ENCODE measurements around the gene LRP8. TPM values are rescaled to one million over a fixed set of nuclear protein-coding genes. Genes with fewer than 3 reads are reported as not detected.

The LRP8 gene
- polyA plus RNA-seq, 2 donors: 2.7 to 6.9 TPM

- Histone ChIP-seq H3K4me1 (ENCODE audit: control insufficient read depth in 2 of 2, insufficient read depth in 2 of 2, low read length in 1 of 2) (peaks cover 0 to 5% of the 10 kb centered on the region in 2 donors), H3K9me3 (ENCODE audit: control insufficient read depth in 2 of 2, insufficient read depth in 1 of 2, low read depth in 1 of 2, low read length in 1 of 2) (no peaks in the 10 kb centered on the region), H3K4me3 (ENCODE audit: low read depth in 1 of 2, low read length in 2 of 2) (no peak overlapping the region), H3K36me3 (ENCODE audit: control insufficient read depth in 2 of 2, insufficient read depth in 2 of 2, low read length in 1 of 2) (no peaks in the 10 kb centered on the region), H3K27ac (ENCODE audit: low read depth in 2 of 2, low read length in 1 of 2) (no peak overlapping the region), H3K27me3 (ENCODE audit: control insufficient read depth in 1 of 2, insufficient read depth in 2 of 2, low read length in 2 of 2) (no peaks in the 10 kb centered on the region)
- 77 to 82% methylated on average over 3 of the region's 3 CpGs for WGBS, 2 donors
Observed at GRCh38 chr1:53332833-53333232, 5.0 kb upstream of the LRP8 start.

DNA sequence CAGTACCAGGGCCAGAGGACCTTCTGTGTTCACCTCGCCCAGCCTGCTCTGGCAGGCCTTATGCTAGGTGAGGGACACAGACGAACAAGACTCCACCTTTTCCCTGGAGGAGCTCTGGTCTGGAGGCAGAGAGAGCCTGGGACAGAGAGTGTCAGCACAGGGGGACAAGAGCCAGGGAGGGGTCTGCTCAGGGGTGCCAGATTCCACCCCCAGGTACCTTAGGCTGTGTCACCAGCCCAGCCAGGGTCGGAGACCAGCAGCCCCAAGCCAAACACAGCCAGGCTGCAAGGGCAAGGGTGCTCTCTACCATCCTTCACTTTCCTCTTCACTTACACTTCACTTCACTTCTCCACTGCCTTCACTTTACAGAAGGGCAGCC, 4.3 kb upstream of the LRP8 start:
- Histone ChIP-seq H3K9me3 (ENCODE audit: control insufficient read depth in 2 of 2, insufficient read depth in 1 of 2, low read depth in 1 of 2, low read length in 1 of 2) (no peaks in the 10 kb centered on the region), H3K36me3 (ENCODE audit: control insufficient read depth in 2 of 2, insufficient read depth in 2 of 2, low read length in 1 of 2) (no peaks in the 10 kb centered on the region), H3K4me3 (ENCODE audit: low read depth in 1 of 2, low read length in 2 of 2) (no peak overlapping the region), H3K4me1 (ENCODE audit: control insufficient read depth in 2 of 2, insufficient read depth in 2 of 2, low read length in 1 of 2) (peaks cover 4 to 5% of the 10 kb centered on the region in 2 donors), H3K27me3 (ENCODE audit: control insufficient read depth in 1 of 2, insufficient read depth in 2 of 2, low read length in 2 of 2) (no peaks in the 10 kb centered on the region), H3K27ac (ENCODE audit: low read depth in 2 of 2, low read length in 1 of 2) (no peak overlapping the region)
- 78 to 93% methylated on average over 3 of the region's 3 CpGs for WGBS, 2 donors

DNA sequence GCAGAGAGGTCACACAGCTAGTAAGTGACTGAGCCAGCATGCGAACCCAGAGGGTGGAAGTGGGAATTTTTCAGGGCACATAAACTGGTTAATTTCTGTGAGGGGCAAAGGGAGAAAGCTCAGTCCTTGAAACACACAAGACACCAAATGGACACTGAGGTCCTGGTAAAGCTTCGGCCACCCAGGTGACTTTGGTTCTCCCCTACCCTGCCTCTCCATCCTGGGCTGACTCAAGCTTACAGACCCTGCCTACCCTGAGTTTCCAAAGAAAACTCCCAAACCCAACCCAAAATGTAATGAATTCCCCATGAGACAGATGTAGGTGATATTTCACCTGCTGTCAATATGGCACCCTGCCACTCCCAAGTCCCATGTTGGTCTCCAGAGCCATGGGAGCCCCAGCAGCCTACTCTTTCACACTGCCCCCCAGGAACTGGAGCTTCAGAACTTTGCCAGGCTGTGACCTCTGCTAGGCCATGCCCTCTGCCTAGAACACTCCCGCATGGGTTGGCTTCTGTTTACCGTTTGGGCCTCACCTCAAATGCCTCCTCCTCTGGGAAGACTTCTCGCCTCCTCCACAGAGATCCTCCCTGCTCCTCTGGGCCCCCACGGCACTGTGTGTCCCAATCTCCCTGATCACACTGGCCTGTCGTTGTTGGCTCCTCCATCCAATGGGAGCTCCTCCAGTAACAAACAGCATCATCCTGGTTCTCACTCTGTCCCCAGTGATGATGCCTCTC, 3.7 kb upstream of the LRP8 start:
- Histone ChIP-seq H3K27me3 (ENCODE audit: control insufficient read depth in 1 of 2, insufficient read depth in 2 of 2, low read length in 2 of 2) (no peaks in the 10 kb centered on the region), H3K4me3 (ENCODE audit: low read depth in 1 of 2, low read length in 2 of 2) (no peak overlapping the region), H3K9me3 (ENCODE audit: control insufficient read depth in 2 of 2, insufficient read depth in 1 of 2, low read depth in 1 of 2, low read length in 1 of 2) (no peaks in the 10 kb centered on the region), H3K4me1 (ENCODE audit: control insufficient read depth in 2 of 2, insufficient read depth in 2 of 2, low read length in 1 of 2) (peaks cover 5 to 10% of the 10 kb centered on the region in 2 donors), H3K36me3 (ENCODE audit: control insufficient read depth in 2 of 2, insufficient read depth in 2 of 2, low read length in 1 of 2) (no peaks in the 10 kb centered on the region), H3K27ac (ENCODE audit: low read depth in 2 of 2, low read length in 1 of 2) (no peak overlapping the region)
- WGBS, 2 donors: 91 to 94% methylated on average over 7 of the region's 7 CpGs

DNA sequence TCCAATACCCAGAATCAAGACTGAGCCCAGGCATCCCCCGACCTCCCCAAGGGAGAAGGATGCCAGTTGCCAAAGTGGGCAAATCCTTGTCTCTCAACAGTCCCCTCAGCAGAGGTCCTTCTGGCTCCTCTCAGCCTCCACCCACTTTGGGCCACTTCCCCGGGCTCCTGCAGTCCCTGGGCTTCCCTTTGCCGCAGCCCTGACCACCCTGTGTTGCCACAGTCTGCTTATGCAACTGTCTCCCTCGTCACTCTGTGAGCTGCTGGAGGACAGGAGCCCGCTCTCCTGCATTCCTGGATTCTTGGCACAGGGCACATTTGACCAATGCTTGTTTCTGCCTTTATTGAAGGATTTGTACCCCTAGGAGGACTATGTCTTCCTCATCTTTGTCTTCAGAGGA, 2.9 kb upstream of the LRP8 start:
- Histone ChIP-seq H3K4me1 (ENCODE audit: control insufficient read depth in 2 of 2, insufficient read depth in 2 of 2, low read length in 1 of 2) (peaks cover 5 to 13% of the 10 kb centered on the region in 2 donors), H3K27me3 (ENCODE audit: control insufficient read depth in 1 of 2, insufficient read depth in 2 of 2, low read length in 2 of 2) (no peaks in the 10 kb centered on the region), H3K36me3 (ENCODE audit: control insufficient read depth in 2 of 2, insufficient read depth in 2 of 2, low read length in 1 of 2) (no peaks in the 10 kb centered on the region), H3K9me3 (ENCODE audit: control insufficient read depth in 2 of 2, insufficient read depth in 1 of 2, low read depth in 1 of 2, low read length in 1 of 2) (no peaks in the 10 kb centered on the region), H3K27ac (ENCODE audit: low read depth in 2 of 2, low read length in 1 of 2) (no peak overlapping the region), H3K4me3 (ENCODE audit: low read depth in 1 of 2, low read length in 2 of 2) (no peak overlapping the region)
- 72 to 78% methylated on average over 5 of the region's 5 CpGs for WGBS, 2 donors

DNA sequence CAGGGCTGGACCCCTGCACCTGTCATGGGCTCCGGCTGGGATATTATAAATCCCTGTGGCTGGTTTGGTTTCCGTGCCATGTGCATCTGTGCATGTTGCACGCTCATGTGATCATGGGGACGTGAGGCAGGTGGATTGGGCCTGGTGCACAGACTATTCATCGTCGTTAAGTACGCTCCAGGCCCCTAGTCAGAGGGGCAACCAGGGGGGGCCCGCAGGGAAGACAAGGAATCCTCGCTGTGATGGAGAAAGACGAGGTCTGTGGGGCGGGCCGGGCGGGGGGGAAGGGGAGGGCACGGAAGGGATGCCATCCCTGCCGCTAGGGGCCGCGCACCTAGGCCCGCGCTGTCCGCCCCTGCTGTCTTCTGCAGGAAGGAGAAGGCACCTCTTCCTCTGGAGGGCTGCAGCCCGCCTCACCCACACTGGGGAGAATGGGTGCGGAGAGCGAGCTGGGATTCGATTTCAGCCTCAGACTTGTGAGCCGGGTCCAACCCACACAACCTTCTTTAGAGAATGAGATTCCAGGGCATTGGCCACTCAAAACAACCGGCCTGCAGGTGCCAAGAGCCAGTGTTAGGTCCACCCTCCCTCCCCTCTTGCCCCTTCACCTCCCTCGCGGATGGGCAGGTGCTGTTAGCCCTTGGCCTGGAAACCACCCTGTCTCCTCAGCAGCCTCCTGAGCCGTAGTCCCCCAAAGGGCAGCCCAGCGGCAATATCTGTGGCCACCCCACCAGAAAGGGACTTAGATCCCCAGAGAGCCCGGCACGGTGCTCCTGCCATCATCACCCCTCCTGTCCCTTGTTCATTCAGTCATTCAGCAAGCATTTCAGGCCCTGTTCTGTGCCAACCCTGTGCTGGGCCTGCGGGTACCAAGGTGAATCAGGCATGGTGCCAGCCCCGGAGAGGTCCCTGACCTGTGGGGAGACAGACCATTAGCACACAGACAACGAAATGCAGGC, 950 bp upstream of the LRP8 start:
- peaks cover 0 to 3% of the 10 kb centered on the region in 2 donors for H3K36me3 ChIP-seq (ENCODE audit: control insufficient read depth in 2 of 2, insufficient read depth in 2 of 2, low read length in 1 of 2)
- peaks cover 5 to 17% of the 10 kb centered on the region in 2 donors for H3K4me1 ChIP-seq (ENCODE audit: control insufficient read depth in 2 of 2, insufficient read depth in 2 of 2, low read length in 1 of 2)
- no peak overlapping the region for H3K27ac ChIP-seq (ENCODE audit: low read depth in 2 of 2, low read length in 1 of 2)
- H3K27me3 ChIP-seq (ENCODE audit: control insufficient read depth in 1 of 2, insufficient read depth in 2 of 2, low read length in 2 of 2): no peaks in the 10 kb centered on the region
- no peaks in the 10 kb centered on the region for H3K9me3 ChIP-seq (ENCODE audit: control insufficient read depth in 2 of 2, insufficient read depth in 1 of 2, low read depth in 1 of 2, low read length in 1 of 2)
- H3K4me3 ChIP-seq (ENCODE audit: low read depth in 1 of 2, low read length in 2 of 2): no peak overlapping the region
- 70 to 75% methylated on average over 28 to 35 of the region's 35 CpGs for WGBS, 2 donors

- Histone ChIP-seq H3K36me3 (ENCODE audit: control insufficient read depth in 2 of 2, insufficient read depth in 2 of 2, low read length in 1 of 2) (peaks cover 0 to 3% of the 10 kb centered on the region in 2 donors), H3K4me1 (ENCODE audit: control insufficient read depth in 2 of 2, insufficient read depth in 2 of 2, low read length in 1 of 2) (peaks cover 5 to 17% of the 10 kb centered on the region in 2 donors), H3K27me3 (ENCODE audit: control insufficient read depth in 1 of 2, insufficient read depth in 2 of 2, low read length in 2 of 2) (no peaks in the 10 kb centered on the region), H3K4me3 (ENCODE audit: low read depth in 1 of 2, low read length in 2 of 2) (peak overlapping the region; percentile 63 to 80), H3K27ac (ENCODE audit: low read depth in 2 of 2, low read length in 1 of 2) (peak overlapping the region; percentile 50 to 76), H3K9me3 (ENCODE audit: control insufficient read depth in 2 of 2, insufficient read depth in 1 of 2, low read depth in 1 of 2, low read length in 1 of 2) (no peaks in the 10 kb centered on the region)
- 0% methylated on average over 65 to 68 of the region's 68 CpGs for WGBS, 2 donors
Observed at GRCh38 chr1:53327182-53327913, 522 bp downstream of the LRP8 start.

DNA sequence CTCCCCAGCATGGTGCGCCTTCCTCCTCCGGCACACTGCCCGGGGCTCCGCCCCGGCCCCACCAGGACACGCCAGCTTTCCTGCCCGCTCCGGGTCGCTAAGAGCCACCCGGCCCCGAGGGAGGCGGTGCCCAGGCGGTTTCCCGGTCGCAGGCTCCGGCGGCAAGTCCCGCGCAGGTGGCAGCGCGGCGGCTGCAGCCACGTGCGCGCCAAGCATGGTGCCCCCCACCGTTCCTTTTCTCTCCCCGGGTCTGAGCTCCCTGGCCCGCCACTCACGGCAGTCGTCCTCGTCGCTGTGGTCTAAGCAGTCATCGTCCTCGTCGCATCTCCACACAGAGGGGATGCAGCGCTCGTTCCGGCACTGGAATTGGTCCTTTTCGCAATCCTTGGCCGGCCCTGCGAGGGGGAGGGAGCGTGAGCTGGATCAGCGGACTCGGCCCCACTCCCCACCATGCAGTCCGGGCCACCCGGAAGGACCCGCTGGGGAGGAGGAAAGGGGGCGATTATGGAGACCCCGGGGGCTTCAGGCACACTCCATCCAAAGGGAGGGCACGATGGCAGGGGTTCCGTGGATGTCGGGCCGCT, 1.2 kb downstream of the LRP8 start:
- no peaks in the 10 kb centered on the region for H3K27me3 ChIP-seq (ENCODE audit: control insufficient read depth in 1 of 2, insufficient read depth in 2 of 2, low read length in 2 of 2)
- no peaks in the 10 kb centered on the region for H3K9me3 ChIP-seq (ENCODE audit: control insufficient read depth in 2 of 2, insufficient read depth in 1 of 2, low read depth in 1 of 2, low read length in 1 of 2)
- 0 to 1% methylated on average over 48 to 53 of the region's 53 CpGs for WGBS, 2 donors
- H3K36me3 ChIP-seq (ENCODE audit: control insufficient read depth in 2 of 2, insufficient read depth in 2 of 2, low read length in 1 of 2): peaks cover 0 to 3% of the 10 kb centered on the region in 2 donors
- H3K4me3 ChIP-seq (ENCODE audit: low read depth in 1 of 2, low read length in 2 of 2): peak overlapping the region; percentile 63 to 80
- H3K4me1 ChIP-seq (ENCODE audit: control insufficient read depth in 2 of 2, insufficient read depth in 2 of 2, low read length in 1 of 2): peaks cover 5 to 17% of the 10 kb centered on the region in 2 donors
- H3K27ac ChIP-seq (ENCODE audit: low read depth in 2 of 2, low read length in 1 of 2): peak overlapping the region; percentile 61 to 76

DNA sequence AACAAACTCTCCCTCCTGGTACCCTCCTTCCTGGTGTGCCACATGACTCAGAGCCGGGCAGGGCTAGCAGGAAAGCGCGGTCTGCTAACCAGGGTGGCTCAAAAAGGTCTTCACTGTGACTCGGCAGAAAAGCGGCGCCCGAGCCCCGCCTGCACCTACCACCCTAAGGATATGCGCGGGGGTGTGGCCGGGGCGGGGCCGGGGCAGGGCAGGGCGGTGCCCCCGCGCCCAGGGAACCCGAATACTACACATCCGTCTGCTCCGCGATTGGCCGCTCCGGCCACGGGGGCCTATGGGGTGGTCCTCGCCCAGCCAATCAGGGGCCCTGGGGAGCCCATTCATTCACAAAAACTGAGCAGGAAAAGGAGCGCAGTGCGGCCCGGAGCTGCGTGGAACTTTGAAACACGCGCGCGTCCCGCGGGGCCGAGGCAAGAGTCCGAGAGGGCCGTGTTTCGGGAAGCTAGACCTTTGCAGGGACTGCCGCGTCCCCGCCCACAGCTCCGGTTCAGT, 1.7 kb downstream of the LRP8 start:
- WGBS, 2 donors: 0% methylated on average over 23 to 42 of the region's 42 CpGs
- Histone ChIP-seq H3K27me3 (ENCODE audit: control insufficient read depth in 1 of 2, insufficient read depth in 2 of 2, low read length in 2 of 2) (no peaks in the 10 kb centered on the region), H3K4me1 (ENCODE audit: control insufficient read depth in 2 of 2, insufficient read depth in 2 of 2, low read length in 1 of 2) (peaks cover 5 to 17% of the 10 kb centered on the region in 2 donors), H3K9me3 (ENCODE audit: control insufficient read depth in 2 of 2, insufficient read depth in 1 of 2, low read depth in 1 of 2, low read length in 1 of 2) (no peaks in the 10 kb centered on the region), H3K27ac (ENCODE audit: low read depth in 2 of 2, low read length in 1 of 2) (peak overlapping the region; percentile 61 to 76), H3K4me3 (ENCODE audit: low read depth in 1 of 2, low read length in 2 of 2) (peak overlapping the region; percentile 63 to 80), H3K36me3 (ENCODE audit: control insufficient read depth in 2 of 2, insufficient read depth in 2 of 2, low read length in 1 of 2) (peaks cover 0 to 3% of the 10 kb centered on the region in 2 donors)
